Measurements from ENCODE around the gene MSANTD3.

The MSANTD3 gene

DNA sequence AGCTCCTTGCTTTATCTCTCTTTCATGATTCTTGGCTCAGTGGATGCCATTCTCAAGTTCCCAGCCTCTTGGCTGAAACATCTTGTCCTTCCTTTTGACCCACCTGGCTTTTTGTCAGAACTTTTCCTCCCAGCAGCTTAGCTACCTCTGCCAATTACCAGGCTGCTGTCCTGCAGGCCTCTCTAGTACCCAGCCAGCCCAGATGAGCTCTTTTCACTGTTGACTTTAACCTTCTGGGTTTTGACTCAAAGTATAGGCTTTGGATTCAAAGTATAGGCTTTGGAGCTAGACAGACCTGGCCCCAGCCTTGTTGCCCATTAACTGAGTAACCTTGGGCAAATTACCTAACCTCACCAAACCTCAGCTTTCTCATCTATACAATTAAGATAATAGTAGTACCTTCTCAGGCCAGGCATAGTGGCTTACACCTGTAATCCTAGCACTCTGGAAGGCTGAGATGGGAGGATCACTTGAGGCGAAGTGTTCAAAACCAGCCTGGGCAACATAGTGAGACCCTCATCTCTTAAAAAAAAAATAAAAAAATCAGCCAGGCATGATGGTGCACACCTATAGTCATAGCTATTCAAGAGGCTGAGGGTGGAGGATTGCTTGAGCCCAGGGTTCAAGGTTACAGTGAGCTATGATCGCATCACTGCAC is 39.4 kb downstream of the MSANTD3 start:
- DNase-seq (ENCODE audit: low read depth) = no peak
- H3K4me3 ChIP-seq (ENCODE audit: low read depth, low read length) = no peak overlapping the region
- TF ChIP-seq, protein P1, sequence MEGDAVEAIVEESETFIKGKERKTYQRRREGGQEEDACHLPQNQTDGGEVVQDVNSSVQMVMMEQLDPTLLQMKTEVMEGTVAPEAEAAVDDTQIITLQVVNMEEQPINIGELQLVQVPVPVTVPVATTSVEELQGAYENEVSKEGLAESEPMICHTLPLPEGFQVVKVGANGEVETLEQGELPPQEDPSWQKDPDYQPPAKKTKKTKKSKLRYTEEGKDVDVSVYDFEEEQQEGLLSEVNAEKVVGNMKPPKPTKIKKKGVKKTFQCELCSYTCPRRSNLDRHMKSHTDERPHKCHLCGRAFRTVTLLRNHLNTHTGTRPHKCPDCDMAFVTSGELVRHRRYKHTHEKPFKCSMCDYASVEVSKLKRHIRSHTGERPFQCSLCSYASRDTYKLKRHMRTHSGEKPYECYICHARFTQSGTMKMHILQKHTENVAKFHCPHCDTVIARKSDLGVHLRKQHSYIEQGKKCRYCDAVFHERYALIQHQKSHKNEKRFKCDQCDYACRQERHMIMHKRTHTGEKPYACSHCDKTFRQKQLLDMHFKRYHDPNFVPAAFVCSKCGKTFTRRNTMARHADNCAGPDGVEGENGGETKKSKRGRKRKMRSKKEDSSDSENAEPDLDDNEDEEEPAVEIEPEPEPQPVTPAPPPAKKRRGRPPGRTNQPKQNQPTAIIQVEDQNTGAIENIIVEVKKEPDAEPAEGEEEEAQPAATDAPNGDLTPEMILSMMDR (IDR thresholded peaks at IDR 0.05; ENCODE audit: low read depth, low read length, missing control alignments) = no peak

DNA sequence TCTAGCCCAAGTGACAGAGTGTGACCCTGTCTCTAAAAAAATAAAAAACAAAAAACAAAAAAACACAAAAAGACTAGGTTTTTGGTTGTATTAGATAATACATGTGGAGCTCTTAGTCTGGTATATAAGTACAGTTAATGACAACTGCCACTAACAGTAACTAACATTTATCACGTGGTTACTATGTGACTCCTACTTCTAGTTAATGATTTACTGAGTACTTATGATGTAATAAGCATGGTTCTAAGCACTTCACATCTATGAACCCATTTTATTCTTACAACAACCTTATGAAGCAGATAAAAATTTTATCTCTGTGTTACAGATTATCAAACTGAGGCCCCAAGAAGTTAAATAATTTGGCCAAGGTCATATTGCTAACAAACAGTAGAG is 39.9 kb downstream of the MSANTD3 start:
- H3K4me3 ChIP-seq (ENCODE audit: low read depth, low read length) = no peak overlapping the region
- DNase-seq (ENCODE audit: low read depth) = no peak
- TF ChIP-seq, protein P1 (IDR thresholded peaks at IDR 0.05; ENCODE audit: low read depth, low read length, missing control alignments) = no peak

DNA sequence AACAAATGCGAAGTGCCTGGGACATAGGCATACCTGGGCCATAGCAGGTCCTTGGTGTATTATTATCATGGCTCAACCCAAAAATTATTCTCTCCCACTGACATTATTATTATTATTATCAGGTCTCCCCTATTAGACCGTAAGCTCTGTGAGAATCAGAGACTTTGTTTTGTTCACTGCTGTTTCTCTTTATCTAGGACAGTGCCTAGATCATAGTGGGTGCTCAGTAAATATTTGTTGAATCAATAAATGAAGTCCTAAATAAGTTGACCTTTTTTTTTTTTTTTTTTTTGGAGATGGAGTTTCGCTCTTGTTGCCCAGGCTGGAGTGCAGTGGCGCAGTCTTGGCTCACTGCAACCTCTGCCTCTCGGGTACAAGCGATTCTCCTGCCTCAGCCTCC is 41.1 kb downstream of the MSANTD3 start:
- H3K4me3 ChIP-seq (ENCODE audit: low read depth, low read length) = no peak overlapping the region
- TF ChIP-seq, protein P1 (IDR thresholded peaks at IDR 0.05; ENCODE audit: low read depth, low read length, missing control alignments) = no peak
- DNase-seq (ENCODE audit: low read depth) = no peak

DNA sequence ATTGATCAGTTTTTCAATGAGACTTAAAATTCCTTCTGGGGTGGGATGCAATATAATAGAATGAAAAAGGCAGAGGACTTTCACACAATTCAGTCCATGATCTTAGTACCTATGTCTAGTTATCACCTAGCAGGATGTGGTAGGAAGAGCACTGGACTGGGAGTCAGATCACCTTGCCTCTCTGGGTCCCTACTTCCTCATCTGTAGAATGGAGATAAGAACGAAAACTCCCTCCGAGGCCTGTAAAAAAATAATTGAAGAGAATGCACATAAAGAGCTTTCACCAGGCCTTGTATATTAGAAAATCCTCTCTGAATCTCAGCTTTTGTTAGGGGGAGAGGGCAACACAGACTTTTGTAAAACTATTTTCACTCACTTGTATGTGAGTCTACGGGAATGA is 45.3 kb downstream of the MSANTD3 start:
- H3K4me3 ChIP-seq (ENCODE audit: low read depth, low read length) = 0 out of 2 replicates have a peak overlapping the region, but pooled peaks have one; percentile 16
- no peak for DNase-seq (ENCODE audit: low read depth)
- TF ChIP-seq, protein P1 (IDR thresholded peaks at IDR 0.05; ENCODE audit: low read depth, low read length, missing control alignments) = no peak

DNA sequence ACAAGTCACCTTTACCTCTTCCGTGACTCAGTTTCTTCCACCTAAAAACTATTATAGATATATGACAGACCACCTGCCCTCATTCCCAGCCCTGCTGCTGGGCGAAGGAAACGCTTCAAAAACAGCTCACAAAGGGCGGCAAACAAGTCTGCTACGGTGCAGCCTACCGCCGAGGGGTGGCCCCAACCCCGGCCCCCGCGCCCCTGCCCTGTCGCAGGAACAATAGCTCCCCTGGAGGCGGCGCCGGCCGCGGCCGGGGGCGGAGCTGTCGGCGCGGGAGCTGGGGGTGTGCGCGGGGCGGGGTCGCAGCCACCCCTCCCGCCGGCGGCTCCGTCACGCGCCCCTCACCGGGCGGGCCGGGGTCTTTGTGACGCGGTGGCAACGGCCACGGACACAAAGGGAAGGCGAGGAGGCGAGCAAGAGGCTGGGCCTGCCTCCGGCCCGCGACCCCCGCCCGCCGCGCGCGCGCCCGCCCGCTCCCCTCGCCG is 45.9 kb downstream of the MSANTD3 start, which contains the start of gene TMEFF1:
TSS of gene TMEFF1 (plus strand) at position 362 of the 488 bp plus-strand sequence. CDS start 396 bp downstream, outside the sequence.
- TF ChIP-seq, protein P1 (IDR thresholded peaks at IDR 0.05; ENCODE audit: low read depth, low read length, missing control alignments) = peak; percentile 6
- peak within 1 kb of the TSS; percentile 49 for H3K4me3 ChIP-seq (ENCODE audit: low read depth, low read length)
- no peak for DNase-seq (ENCODE audit: low read depth)

DNA sequence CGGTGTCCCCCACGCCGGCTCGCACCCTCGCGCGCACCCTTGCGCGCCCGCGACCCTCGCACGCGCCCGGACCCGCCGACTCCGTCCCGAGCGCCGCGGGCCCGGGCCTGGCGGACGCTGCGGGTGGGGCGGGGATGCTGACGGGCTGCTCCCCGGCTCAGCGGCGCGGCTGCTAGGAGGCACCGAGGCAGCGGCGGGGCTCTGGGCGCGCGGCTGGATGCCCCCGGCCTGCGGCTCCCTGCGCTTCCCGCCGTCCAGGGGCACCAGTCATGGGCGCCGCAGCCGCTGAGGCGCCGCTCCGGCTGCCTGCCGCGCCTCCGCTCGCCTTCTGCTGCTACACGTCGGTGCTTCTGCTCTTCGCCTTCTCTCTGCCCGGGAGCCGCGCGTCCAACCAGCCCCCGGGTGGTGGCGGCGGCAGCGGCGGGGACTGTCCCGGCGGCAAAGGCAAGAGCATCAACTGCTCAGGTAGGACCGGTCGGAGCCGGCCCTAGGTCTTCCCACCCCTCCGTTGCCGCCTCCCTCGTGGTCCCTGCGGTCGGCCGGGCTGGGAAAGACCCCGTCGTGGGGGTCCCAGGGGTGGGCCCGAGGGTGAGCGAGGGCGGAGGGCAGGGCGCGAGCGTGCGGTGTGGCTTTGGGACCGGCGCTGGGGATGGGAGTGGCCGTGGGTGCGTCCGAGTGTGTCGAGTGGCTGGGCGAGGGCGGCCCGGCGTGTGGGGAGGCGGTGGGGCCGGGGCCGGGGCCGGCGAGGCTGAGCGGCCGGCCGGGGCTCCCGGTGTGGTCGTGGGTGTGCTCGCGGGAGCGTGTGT is 46.5 kb downstream of the MSANTD3 start:
- TF ChIP-seq, protein P1 (IDR thresholded peaks at IDR 0.05; ENCODE audit: low read depth, low read length, missing control alignments) = no peak
- no peak for DNase-seq (ENCODE audit: low read depth)
- H3K4me3 ChIP-seq (ENCODE audit: low read depth, low read length) = peak overlapping the region; percentile 49

All from GM12864 (cell line).